Posterior vena cava (tissue), 2 donors: Measurements from ENCODE around the gene EMD. TPM values are rescaled to one million over a fixed set of nuclear protein-coding genes. Genes with fewer than 3 reads are reported as not detected.
"Not testable (repeated sequence)": the region's sequence is repeated elsewhere in the genome, so short reads cannot be mapped to it uniquely, and the experiment has no call there.

Experiments
- DNase-seq: peaks from one replicate; pipeline ENCODE4 v3.0.0-alpha.2; 2020; ENCODE audit warnings: low spot score
- intact Hi-C, 2 donors: fragments of 100-400 bp; cut with DNase I; formaldehyde crosslinking; loops; one replicate each; pipeline versions ENCODE4 v1.14.1 to v1.14.2; 2022 to 2023
- long read RNA-seq, 2 donors: library from polyadenylated mRNA; unstranded; transcript quantifications; one replicate each; pipeline ENCODE4 v2.0.0, GENCODE V29; 2020 to 2021
- total RNA-seq, 2 donors: library from RNA; stranded (reverse); fragmentation: NEBNext Ultra II Directional; extraction: Animal tissue kit (Norgen Biotek cat#: 25700); gene quantifications; one replicate each; pipeline ENCODE4 v1.2.1, GENCODE V29; 2021
- donor health status: DM: yes; HTN: yes; CAD: no.
- donor health status: DM: yes; HTN: yes; CAD: no.

The EMD gene
- 10 to 100 TPM; 61.8 to 67.2 TPM for total RNA-seq
- long read RNA-seq, donor 1, transcript EMD-202 (6 exons, 1,379 nt): major isoform, 9 of 12 reads
- long read RNA-seq, donor 1, partial matches to known transcripts: 1 of 12 reads
- long read RNA-seq, donor 1, other reads (novel, unspliced or antisense): 1 of 12 reads
- long read RNA-seq, donor 2, transcript EMD-202 (6 exons, 1,379 nt): major isoform, 81 of 90 reads
- long read RNA-seq, donor 2, partial matches to known transcripts: 0 of 90 reads
- long read RNA-seq, donor 2, other reads (novel, unspliced or antisense): 8 of 90 reads

GRCh38 chrX:154378799-154379568 lies at the start of gene EMD:
Gene EMD, plus strand, starts transcription at chrX:154379295. Its CDS starts 190 bp downstream, at chrX:154379485.
- intact Hi-C loops: no loop called here

GRCh38 chrX:154332561-154332960 lies 46.5 kb upstream of the EMD start:
- no peak for DNase-seq
- intact Hi-C loops: no loop called here

More at GRCh38 chrX:154378799-154379568, at the start of gene EMD:
- DNase-seq: peak; percentile 98

- DNase-seq: no peak
- intact Hi-C loops: no loop called here
Measured at GRCh38 chrX:154333116-154333515, 46.0 kb upstream of the EMD start.

- no peak for DNase-seq
- intact Hi-C loops: no loop called here
Measured at GRCh38 chrX:154333837-154334271, 45.2 kb upstream of the EMD start.

- DNase-seq: no peak
- intact Hi-C loops: no loop called here
Measured at GRCh38 chrX:154334496-154334895, 44.6 kb upstream of the EMD start.

GRCh38 chrX:154341399-154342298 lies 37.4 kb upstream of the EMD start:
- peak; percentile 36 for DNase-seq
- intact Hi-C loops: not testable (repeated sequence)

GRCh38 chrX:154343063-154343462 lies 36.0 kb upstream of the EMD start:
- intact Hi-C loops, DNase-seq: not testable (repeated sequence)

- intact Hi-C loops, DNase-seq: not testable (repeated sequence)
Measured at GRCh38 chrX:154343620-154344019, 35.5 kb upstream of the EMD start.

- no peak for DNase-seq
- intact Hi-C loops: no loop called here
Measured at GRCh38 chrX:154348114-154348531, 31.0 kb upstream of the EMD start.

GRCh38 chrX:154348646-154349358 lies 30.3 kb upstream of the EMD start:
- DNase-seq: peak; percentile 81
- intact Hi-C loops: no loop called here

GRCh38 chrX:154349359-154349935 lies 29.6 kb upstream of the EMD start:
- intact Hi-C loops: no loop called here
- DNase-seq: no peak

GRCh38 chrX:154349979-154350378 lies 29.1 kb upstream of the EMD start:
- no peak for DNase-seq
- intact Hi-C loops: no loop called here

- no peak for DNase-seq
- intact Hi-C loops: no loop called here
Measured at GRCh38 chrX:154350429-154351182, 28.5 kb upstream of the EMD start.

- intact Hi-C loops: no loop called here
Measured at GRCh38 chrX:154351183-154352011, 27.7 kb upstream of the EMD start.

GRCh38 chrX:154352012-154352401 lies 27.1 kb upstream of the EMD start:
- intact Hi-C loops: no loop called here
- DNase-seq: no peak

More at GRCh38 chrX:154351183-154352011, 27.7 kb upstream of the EMD start:
- no peak for DNase-seq

- DNase-seq: no peak
- intact Hi-C loops: no loop called here
Measured at GRCh38 chrX:154352466-154352865, 26.6 kb upstream of the EMD start.

GRCh38 chrX:154353172-154353843 lies 25.8 kb upstream of the EMD start:
- DNase-seq: no peak
- intact Hi-C loops: no loop called here
